MM.1S (cell line): ENCODE results near the gene ANKK1.

ENCODE experiments used
- DNase-seq: peaks from one replicate; pipeline ENCODE4 v3.0.0-alpha.2; 2015
- H2AFZ ChIP-seq: fragments of 300-600 bp; sonication (generic); 2 replicates; pipeline ENCODE4 v1.6.0; 2016; ENCODE audit warnings: antibody characterized with exemption, low read length
- H3F3A ChIP-seq: fragments of 300-600 bp; sonication (generic); 2 replicates; pipeline ENCODE4 v1.6.1; 2016; ENCODE audit warnings: mild to moderate bottlenecking, antibody characterized with exemption, low read length, moderate library complexity, mixed read lengths; ENCODE audit not compliant: insufficient read depth
- H3K27ac ChIP-seq: fragments of 300-600 bp; sonication (generic); 2 replicates; pipeline ENCODE4 v1.5.1; 2016; ENCODE audit warnings: mild to moderate bottlenecking, low read length
- H3K27me3 ChIP-seq: fragments of 300-600 bp; sonication (generic); replicated peaks from 2 replicates; pipeline ENCODE4 v1.6.0; 2016; ENCODE audit warnings: low read length; ENCODE audit not compliant: insufficient read depth
- H3K36me3 ChIP-seq: fragments of 300-600 bp; sonication (generic); replicated peaks from 2 replicates; pipeline ENCODE4 v1.6.1; 2016; ENCODE audit warnings: mild to moderate bottlenecking, low read length, mixed read lengths; ENCODE audit not compliant: insufficient read depth
- H3K4me1 ChIP-seq: fragments of 300-600 bp; sonication (generic); 2 replicates; pipeline ENCODE4 v1.6.1; 2016; ENCODE audit warnings: low read length, mixed read lengths
- H3K4me2 ChIP-seq: fragments of 300-600 bp; sonication (generic); 2 replicates; pipeline ENCODE4 v1.6.0; 2016; ENCODE audit warnings: low read depth, low read length
- H3K4me3 ChIP-seq: fragments of 300-600 bp; sonication (generic); 2 replicates; pipeline ENCODE4 v1.5.1; 2016; ENCODE audit warnings: low read length, mixed read lengths
- H3K79me2 ChIP-seq: fragments of 300-600 bp; sonication (generic); 2 replicates; pipeline ENCODE4 v1.6.1; 2016; ENCODE audit warnings: mixed run types, low read length, mixed read lengths
- H3K9ac ChIP-seq: fragments of 300-600 bp; sonication (generic); 2 replicates; pipeline ENCODE4 v1.6.1; 2016; ENCODE audit warnings: low read length, mixed read lengths
- H3K9me2 ChIP-seq: fragments of 300-600 bp; sonication (generic); replicated peaks from 2 replicates; pipeline ENCODE4 v1.6.1; 2016; ENCODE audit warnings: mild to moderate bottlenecking, low read length, mixed read lengths; ENCODE audit not compliant: insufficient read depth
- H3K9me3 ChIP-seq: fragments of 300-600 bp; sonication (generic); replicated peaks from 2 replicates; pipeline ENCODE4 v1.6.1; 2016; ENCODE audit warnings: mild to moderate bottlenecking, low read length, mixed read lengths; ENCODE audit not compliant: insufficient read depth
- H4K20me1 ChIP-seq: fragments of 300-600 bp; sonication (generic); 2 replicates; pipeline ENCODE4 v1.6.1; 2016; ENCODE audit warnings: mild to moderate bottlenecking, low read length, moderate library complexity, mixed read lengths; ENCODE audit not compliant: insufficient read depth
- EZH2 ChIP-seq: fragments of 300-600 bp; sonication (generic); optimal IDR thresholded peaks from 2 replicates; pipeline ENCODE3; 2017; ENCODE audit warnings: low read depth, mild to moderate bottlenecking, antibody characterized with exemption, low read length, mixed read lengths
- EZH2phosphoT487 ChIP-seq: fragments of 300-600 bp; sonication (generic); IDR thresholded peaks from 2 replicates; pipeline ENCODE4 v1.6.1; 2018; ENCODE audit warnings: antibody characterized with exemption, low read length
- TF ChIP-seq, protein P1 (sequence below): fragments of 300-600 bp; sonication (generic); IDR thresholded peaks from 2 replicates; pipeline ENCODE4 v1.5.1; 2016; ENCODE audit warnings: antibody characterized with exemption, low read length, mixed read lengths

Gene ANKK1

DNA sequence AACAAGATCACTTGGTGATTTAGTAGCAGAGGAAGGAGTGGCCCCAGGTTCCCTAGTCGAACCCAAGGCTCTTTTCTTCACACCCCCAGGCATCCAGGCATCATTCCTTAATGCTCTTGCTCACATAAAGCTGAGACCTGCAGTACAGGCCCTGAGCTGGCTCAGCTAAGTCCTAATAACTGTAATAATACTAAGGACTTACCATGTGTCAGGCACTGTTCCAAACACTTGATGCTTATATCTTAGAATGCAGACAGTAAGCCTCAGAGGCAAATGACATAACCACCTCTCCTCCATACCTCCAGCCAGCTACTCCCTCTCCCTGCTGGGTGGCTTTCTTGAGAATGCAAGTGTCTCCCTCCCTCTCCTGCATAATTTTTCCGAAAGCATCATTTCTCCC, 33.2 kb downstream of the ANKK1 start:
- Histone ChIP-seq H3K4me2 (no peak overlapping the region), H3K9me2 (no peaks in the 10 kb centered on the region), H3K4me3 (no peak overlapping the region), H3F3A (peaks cover 8% of the 10 kb centered on the region), H4K20me1 (no peaks in the 10 kb centered on the region), H3K9me3 (no peaks in the 10 kb centered on the region), H3K27me3 (no peaks in the 10 kb centered on the region), H3K79me2 (no peaks in the 10 kb centered on the region), H3K27ac (no peak overlapping the region), H3K9ac (no peak overlapping the region), H3K36me3 (no peaks in the 10 kb centered on the region), H2AFZ (no peak overlapping the region), H3K4me1 (peaks cover 21% of the 10 kb centered on the region)
- DNase-seq = no peak
- TF ChIP-seq EZH2 (no peak), EZH2phosphoT487 (no peak)
- TF ChIP-seq, protein P1, sequence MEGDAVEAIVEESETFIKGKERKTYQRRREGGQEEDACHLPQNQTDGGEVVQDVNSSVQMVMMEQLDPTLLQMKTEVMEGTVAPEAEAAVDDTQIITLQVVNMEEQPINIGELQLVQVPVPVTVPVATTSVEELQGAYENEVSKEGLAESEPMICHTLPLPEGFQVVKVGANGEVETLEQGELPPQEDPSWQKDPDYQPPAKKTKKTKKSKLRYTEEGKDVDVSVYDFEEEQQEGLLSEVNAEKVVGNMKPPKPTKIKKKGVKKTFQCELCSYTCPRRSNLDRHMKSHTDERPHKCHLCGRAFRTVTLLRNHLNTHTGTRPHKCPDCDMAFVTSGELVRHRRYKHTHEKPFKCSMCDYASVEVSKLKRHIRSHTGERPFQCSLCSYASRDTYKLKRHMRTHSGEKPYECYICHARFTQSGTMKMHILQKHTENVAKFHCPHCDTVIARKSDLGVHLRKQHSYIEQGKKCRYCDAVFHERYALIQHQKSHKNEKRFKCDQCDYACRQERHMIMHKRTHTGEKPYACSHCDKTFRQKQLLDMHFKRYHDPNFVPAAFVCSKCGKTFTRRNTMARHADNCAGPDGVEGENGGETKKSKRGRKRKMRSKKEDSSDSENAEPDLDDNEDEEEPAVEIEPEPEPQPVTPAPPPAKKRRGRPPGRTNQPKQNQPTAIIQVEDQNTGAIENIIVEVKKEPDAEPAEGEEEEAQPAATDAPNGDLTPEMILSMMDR = no peak

DNA sequence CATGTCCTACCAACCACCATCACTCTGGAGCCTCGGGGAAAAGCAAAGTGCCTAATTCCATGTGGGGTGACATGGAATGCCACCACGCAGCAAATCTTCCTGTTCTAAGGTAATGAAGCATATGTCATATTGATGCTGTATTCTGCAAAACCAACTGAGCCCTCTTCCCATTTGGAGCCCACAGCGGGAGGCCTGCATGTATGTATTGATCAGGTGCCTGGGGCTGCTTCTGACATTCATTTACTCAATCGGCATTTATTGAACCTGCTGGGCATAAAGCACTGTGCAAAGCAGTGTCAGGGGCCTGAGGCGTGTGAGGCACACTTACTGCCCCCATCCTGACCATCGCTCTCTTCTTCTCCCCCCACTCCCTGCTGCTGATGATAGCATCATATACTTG, 39.1 kb downstream of the ANKK1 start:
- Histone ChIP-seq H3K4me3 (no peak overlapping the region), H3K9ac (no peak overlapping the region), H4K20me1 (no peaks in the 10 kb centered on the region), H3K4me1 (no peaks in the 10 kb centered on the region), H2AFZ (no peak overlapping the region), H3K27ac (no peak overlapping the region), H3K9me2 (no peaks in the 10 kb centered on the region), H3K79me2 (no peaks in the 10 kb centered on the region), H3K36me3 (no peaks in the 10 kb centered on the region), H3K27me3 (no peaks in the 10 kb centered on the region), H3K9me3 (no peaks in the 10 kb centered on the region), H3K4me2 (no peak overlapping the region), H3F3A (no peaks in the 10 kb centered on the region)
- TF ChIP-seq EZH2phosphoT487 (no peak), EZH2 (no peak)
- TF ChIP-seq, protein P1 = no peak
- DNase-seq = no peak

GRCh38 chr11:113431746-113432145, 44.2 kb downstream of the ANKK1 start:
- Histone ChIP-seq H4K20me1 (no peaks in the 10 kb centered on the region), H3K27ac (no peak overlapping the region), H2AFZ (no peak overlapping the region), H3K9me2 (no peaks in the 10 kb centered on the region), H3K9me3 (no peaks in the 10 kb centered on the region), H3K36me3 (no peaks in the 10 kb centered on the region), H3K4me3 (no peak overlapping the region), H3K4me2 (no peak overlapping the region), H3K27me3 (no peaks in the 10 kb centered on the region), H3K4me1 (no peaks in the 10 kb centered on the region), H3F3A (no peaks in the 10 kb centered on the region), H3K79me2 (no peaks in the 10 kb centered on the region), H3K9ac (no peak overlapping the region)
- TF ChIP-seq EZH2 (no peak), EZH2phosphoT487 (no peak)
- TF ChIP-seq, protein P1 = no peak
- DNase-seq = no peak
